ENCODE data around the gene AHNAK.
"Not testable (repeated sequence)": the region's sequence is repeated elsewhere in the genome, so short reads cannot be mapped to it uniquely, and the experiment has no call there.

The AHNAK gene, protein sequence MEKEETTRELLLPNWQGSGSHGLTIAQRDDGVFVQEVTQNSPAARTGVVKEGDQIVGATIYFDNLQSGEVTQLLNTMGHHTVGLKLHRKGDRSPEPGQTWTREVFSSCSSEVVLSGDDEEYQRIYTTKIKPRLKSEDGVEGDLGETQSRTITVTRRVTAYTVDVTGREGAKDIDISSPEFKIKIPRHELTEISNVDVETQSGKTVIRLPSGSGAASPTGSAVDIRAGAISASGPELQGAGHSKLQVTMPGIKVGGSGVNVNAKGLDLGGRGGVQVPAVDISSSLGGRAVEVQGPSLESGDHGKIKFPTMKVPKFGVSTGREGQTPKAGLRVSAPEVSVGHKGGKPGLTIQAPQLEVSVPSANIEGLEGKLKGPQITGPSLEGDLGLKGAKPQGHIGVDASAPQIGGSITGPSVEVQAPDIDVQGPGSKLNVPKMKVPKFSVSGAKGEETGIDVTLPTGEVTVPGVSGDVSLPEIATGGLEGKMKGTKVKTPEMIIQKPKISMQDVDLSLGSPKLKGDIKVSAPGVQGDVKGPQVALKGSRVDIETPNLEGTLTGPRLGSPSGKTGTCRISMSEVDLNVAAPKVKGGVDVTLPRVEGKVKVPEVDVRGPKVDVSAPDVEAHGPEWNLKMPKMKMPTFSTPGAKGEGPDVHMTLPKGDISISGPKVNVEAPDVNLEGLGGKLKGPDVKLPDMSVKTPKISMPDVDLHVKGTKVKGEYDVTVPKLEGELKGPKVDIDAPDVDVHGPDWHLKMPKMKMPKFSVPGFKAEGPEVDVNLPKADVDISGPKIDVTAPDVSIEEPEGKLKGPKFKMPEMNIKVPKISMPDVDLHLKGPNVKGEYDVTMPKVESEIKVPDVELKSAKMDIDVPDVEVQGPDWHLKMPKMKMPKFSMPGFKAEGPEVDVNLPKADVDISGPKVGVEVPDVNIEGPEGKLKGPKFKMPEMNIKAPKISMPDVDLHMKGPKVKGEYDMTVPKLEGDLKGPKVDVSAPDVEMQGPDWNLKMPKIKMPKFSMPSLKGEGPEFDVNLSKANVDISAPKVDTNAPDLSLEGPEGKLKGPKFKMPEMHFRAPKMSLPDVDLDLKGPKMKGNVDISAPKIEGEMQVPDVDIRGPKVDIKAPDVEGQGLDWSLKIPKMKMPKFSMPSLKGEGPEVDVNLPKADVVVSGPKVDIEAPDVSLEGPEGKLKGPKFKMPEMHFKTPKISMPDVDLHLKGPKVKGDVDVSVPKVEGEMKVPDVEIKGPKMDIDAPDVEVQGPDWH (N-terminal part only)

GRCh38 chr11:62546244-62546928 lies at the start of gene AHNAK:
Gene AHNAK (minus strand): TSS chr11:62546806. CDS start chr11:62536098, 10,708 bp downstream.
- H3K36me3 Mint-ChIP-seq (ENCODE audit: low read depth) = peaks cover 6% of the 10 kb centered on the region

GRCh38 chr11:62595124-62595523 lies 48.5 kb upstream of the AHNAK start:
- Mint-ChIP-seq H3K27ac (peak overlapping the region; percentile 93), H3K27me3 (no peaks in the 10 kb centered on the region), H3K36me3 (ENCODE audit: low read depth) (peaks cover 95% of the 10 kb centered on the region), H3K9me3 (no peaks in the 10 kb centered on the region), H3K4me3 (no peak overlapping the region), H3K4me1 (ENCODE audit: low read depth) (peaks cover 70% of the 10 kb centered on the region)
- no peak for DNase-seq

More at GRCh38 chr11:62546244-62546928, at the start of gene AHNAK:
- DNase-seq = peak; percentile 75
- Mint-ChIP-seq H3K4me1 (ENCODE audit: low read depth) (peaks cover 75% of the 10 kb centered on the region), H3K4me3 (peak within 1 kb of the TSS; percentile 88), H3K27me3 (peaks cover 2% of the 10 kb centered on the region), H3K27ac (peak within 1 kb of the TSS; percentile 79), H3K9me3 (no peaks in the 10 kb centered on the region)

- peaks cover 93% of the 10 kb centered on the region for H3K36me3 Mint-ChIP-seq (ENCODE audit: low read depth)
- H3K4me1 Mint-ChIP-seq (ENCODE audit: low read depth) = peaks cover 66% of the 10 kb centered on the region
- peak; percentile 81 for DNase-seq
- no peaks in the 10 kb centered on the region for H3K27me3 Mint-ChIP-seq
- H3K9me3 Mint-ChIP-seq = no peaks in the 10 kb centered on the region
- peak overlapping the region; percentile 93 for H3K27ac Mint-ChIP-seq
- peak overlapping the region; percentile 66 for H3K4me3 Mint-ChIP-seq
These were observed 46.9 kb upstream of the AHNAK start for GRCh38 chr11:62593434-62594044.

DNA sequence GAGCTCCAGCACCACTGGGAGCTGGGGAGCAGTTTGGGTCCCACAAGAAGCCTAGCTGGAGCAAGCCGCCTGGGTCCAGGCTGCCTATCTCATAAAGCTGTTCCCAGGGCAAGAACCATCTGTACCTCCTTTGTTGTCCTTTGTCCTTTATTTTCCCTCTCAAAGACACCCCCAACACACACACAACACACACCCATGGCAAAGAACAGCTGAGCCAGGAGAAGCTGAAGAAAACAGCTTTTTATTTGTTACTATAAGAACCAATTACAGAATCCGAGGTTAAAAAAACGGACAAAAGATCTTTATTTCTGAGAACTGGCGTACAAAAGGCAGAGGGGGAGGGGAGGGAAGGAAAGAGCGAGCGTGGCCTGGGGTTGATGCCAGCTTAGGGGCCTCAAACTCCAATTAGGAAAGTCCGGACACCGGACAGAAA lies 46.4 kb upstream of the AHNAK start:
- no peak for DNase-seq
- Mint-ChIP-seq H3K36me3 (ENCODE audit: low read depth) (peaks cover 92% of the 10 kb centered on the region), H3K27ac (peak overlapping the region; percentile 97), H3K4me3 (peak overlapping the region; percentile 3), H3K9me3 (no peaks in the 10 kb centered on the region), H3K27me3 (no peaks in the 10 kb centered on the region), H3K4me1 (ENCODE audit: low read depth) (peaks cover 64% of the 10 kb centered on the region)

DNA sequence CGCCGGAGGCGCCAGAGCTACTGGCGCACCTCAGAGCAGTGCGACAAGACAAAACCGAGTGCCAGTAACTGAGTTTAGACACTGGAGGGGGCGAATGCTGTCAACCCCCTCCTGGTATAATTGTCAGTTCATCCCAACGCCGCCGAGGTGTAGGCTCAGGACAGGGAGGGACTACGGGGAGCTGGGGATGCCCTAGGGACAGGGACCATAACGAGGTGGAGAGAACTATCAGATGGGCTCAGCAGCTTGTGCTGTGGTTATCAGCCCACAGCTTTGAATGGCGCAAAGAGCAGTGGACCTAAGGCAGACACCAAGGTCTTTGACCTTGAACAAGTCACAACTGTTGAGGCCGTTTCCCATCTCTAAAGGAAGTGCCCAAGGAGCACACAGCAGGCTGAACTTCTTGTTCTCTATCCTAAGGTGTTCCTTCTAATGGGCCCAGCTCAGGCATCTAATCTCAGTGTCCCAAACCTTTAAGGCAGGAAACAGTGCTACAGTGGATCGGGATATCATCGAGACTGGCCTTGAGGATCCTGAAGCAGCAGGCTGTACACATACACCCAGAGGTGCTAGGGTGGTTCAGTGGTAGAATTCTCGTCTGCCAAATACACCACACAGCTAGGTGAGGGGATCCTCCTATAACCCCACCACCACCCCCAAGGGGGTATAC lies 45.7 kb upstream of the AHNAK start:
- peaks cover 92% of the 10 kb centered on the region for H3K36me3 Mint-ChIP-seq (ENCODE audit: low read depth)
- H3K27me3 Mint-ChIP-seq = no peaks in the 10 kb centered on the region

DNA sequence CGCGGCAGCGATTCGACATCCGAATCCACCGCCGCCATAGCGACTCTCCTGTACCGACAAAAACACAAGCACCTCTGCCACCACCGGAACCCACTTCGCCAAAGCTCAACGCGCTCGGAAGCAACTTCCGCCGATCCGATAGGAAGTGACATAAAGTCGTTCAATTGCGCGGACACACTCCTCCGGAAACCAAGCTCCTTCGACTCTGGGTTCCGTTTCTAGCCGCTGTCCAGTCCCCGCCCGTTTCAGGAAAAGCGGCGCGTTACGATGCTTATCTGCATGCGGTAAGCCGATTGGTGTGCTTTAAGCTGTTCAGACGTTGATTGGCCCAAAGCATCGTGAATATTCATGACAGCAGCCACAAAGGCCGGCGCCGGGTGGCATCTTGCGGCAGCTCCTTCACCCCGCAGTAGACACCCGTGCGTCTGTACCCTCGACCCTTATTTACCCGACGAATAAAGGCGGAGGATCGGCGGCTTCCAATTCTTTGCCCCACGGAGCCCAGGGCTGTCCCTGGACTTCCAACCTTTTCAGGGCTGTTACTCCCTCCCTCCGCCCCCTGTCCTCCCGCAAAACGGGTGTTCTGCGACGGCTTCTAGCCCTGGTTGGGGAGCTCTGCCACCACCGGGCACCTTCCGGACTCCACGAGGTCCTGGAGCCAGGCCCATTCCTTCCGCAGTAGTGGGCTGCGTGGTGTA lies 45.0 kb upstream of the AHNAK start, which contains the start of gene TUT1:
TSS of gene TUT1 (minus strand) at position 76 of the 698 bp plus-strand sequence. CDS start at position 38, 38 bp downstream.
- peak within 1 kb of the TSS; percentile 97 for H3K27ac Mint-ChIP-seq
- H3K4me3 Mint-ChIP-seq = peak within 1 kb of the TSS; percentile 97
- H3K9me3 Mint-ChIP-seq = no peaks in the 10 kb centered on the region
- H3K4me1 Mint-ChIP-seq (ENCODE audit: low read depth) = peaks cover 58% of the 10 kb centered on the region
- no peaks in the 10 kb centered on the region for H3K27me3 Mint-ChIP-seq
- peaks cover 91% of the 10 kb centered on the region for H3K36me3 Mint-ChIP-seq (ENCODE audit: low read depth)
- peak; percentile 94 for DNase-seq

More for the DNA sequence above, 45.7 kb upstream of the AHNAK start:
- DNase-seq = no peak
- Mint-ChIP-seq H3K4me3 (peak overlapping the region; percentile 97), H3K9me3 (no peaks in the 10 kb centered on the region), H3K27ac (peak overlapping the region; percentile 97), H3K4me1 (ENCODE audit: low read depth) (peaks cover 62% of the 10 kb centered on the region)

- peaks cover 52% of the 10 kb centered on the region for H3K4me1 Mint-ChIP-seq (ENCODE audit: low read depth)
- H3K4me3 Mint-ChIP-seq = peak overlapping the region; percentile 97
- no peaks in the 10 kb centered on the region for H3K27me3 Mint-ChIP-seq
- no peak for DNase-seq
- H3K27ac Mint-ChIP-seq = peak overlapping the region; percentile 97
- no peaks in the 10 kb centered on the region for H3K9me3 Mint-ChIP-seq
- peaks cover 81% of the 10 kb centered on the region for H3K36me3 Mint-ChIP-seq (ENCODE audit: low read depth)
These were observed 42.5 kb upstream of the AHNAK start for GRCh38 chr11:62588966-62589637.

DNA sequence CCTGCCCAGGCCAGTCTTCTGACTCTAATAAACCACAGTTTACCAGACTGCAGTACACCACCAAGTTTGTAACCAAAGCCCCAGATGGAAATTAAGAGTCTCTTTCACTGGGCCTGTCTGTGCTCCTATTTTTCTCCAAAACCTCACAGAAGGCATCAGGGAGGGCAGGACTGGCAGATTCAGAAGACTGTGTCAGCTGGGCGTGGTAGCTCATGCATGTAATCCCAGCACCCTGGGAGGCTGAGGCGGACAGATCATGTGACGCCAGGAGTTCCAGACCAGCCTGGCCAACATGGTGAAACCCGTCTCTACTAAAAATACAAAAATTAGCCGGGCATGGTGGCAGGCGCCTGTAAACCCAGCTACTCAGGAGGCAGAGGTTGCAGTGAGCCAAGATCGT lies 38.8 kb upstream of the AHNAK start:
- Mint-ChIP-seq H3K36me3 (ENCODE audit: low read depth) (peaks cover 79% of the 10 kb centered on the region), H3K27ac (peak overlapping the region; percentile 40), H3K4me1 (ENCODE audit: low read depth) (peaks cover 30% of the 10 kb centered on the region)
- DNase-seq, H3K9me3 Mint-ChIP-seq, H3K27me3 Mint-ChIP-seq, H3K4me3 Mint-ChIP-seq: not testable (repeated sequence)

- peaks cover 10% of the 10 kb centered on the region for H3K4me1 Mint-ChIP-seq (ENCODE audit: low read depth)
- H3K36me3 Mint-ChIP-seq (ENCODE audit: low read depth) = peaks cover 77% of the 10 kb centered on the region
- not testable (repeated sequence) for DNase-seq, H3K4me3 Mint-ChIP-seq, H3K27ac Mint-ChIP-seq, H3K9me3 Mint-ChIP-seq, H3K27me3 Mint-ChIP-seq
These were observed 35.1 kb upstream of the AHNAK start for GRCh38 chr11:62581735-62582134.

- H3K9me3 Mint-ChIP-seq = no peaks in the 10 kb centered on the region
- peaks cover 10% of the 10 kb centered on the region for H3K4me1 Mint-ChIP-seq (ENCODE audit: low read depth)
- no peak overlapping the region for H3K4me3 Mint-ChIP-seq
- peak overlapping the region; percentile 23 for H3K27ac Mint-ChIP-seq
- H3K36me3 Mint-ChIP-seq (ENCODE audit: low read depth) = peaks cover 78% of the 10 kb centered on the region
- H3K27me3 Mint-ChIP-seq = no peaks in the 10 kb centered on the region
- DNase-seq = no peak
These were observed 34.5 kb upstream of the AHNAK start for GRCh38 chr11:62580959-62581715.

- Mint-ChIP-seq H3K4me1 (ENCODE audit: low read depth) (peaks cover 19% of the 10 kb centered on the region), H3K4me3 (no peak overlapping the region), H3K36me3 (ENCODE audit: low read depth) (peaks cover 87% of the 10 kb centered on the region), H3K27ac (no peak overlapping the region), H3K9me3 (no peaks in the 10 kb centered on the region), H3K27me3 (no peaks in the 10 kb centered on the region)
- DNase-seq = no peak
These were observed 32.6 kb upstream of the AHNAK start for GRCh38 chr11:62579252-62579651.
